Sciatic nerve (tissue), 2 donors: ENCODE data around the gene POLG. TPM values are rescaled to one million over a fixed set of nuclear protein-coding genes. Genes with fewer than 3 reads are reported as not detected.

Experiments
- ATAC-seq: fragments of 200-7000 bp; cut with Tn5 transposase; one replicate; pipeline ENCODE4 v1.9.1; 2020; ENCODE audit warnings: mild to moderate bottlenecking, moderate library complexity
- DNase-seq: peaks from one replicate; pipeline ENCODE4 v3.0.0-alpha.2; 2020; ENCODE audit warnings: low spot score
- intact Hi-C: fragments of 100-400 bp; cut with DNase I; formaldehyde crosslinking; loops from one replicate; pipeline ENCODE4 v1.14.2; 2022
- total RNA-seq: library from RNA; stranded (reverse); fragmentation: NEBNext Ultra II Directional; extraction: Animal tissue kit (Norgen Biotek cat#: 25700); gene quantifications from one replicate; pipeline ENCODE4 v1.2.1, GENCODE V29; 2021
- donor health status: DM: no; HTN: no; CAD: no.
- donor health status: DM: no; HTN: no; CAD: no.

Gene POLG
- total RNA-seq, 1 donor from 2014 or later = 64.3 TPM

GRCh38 chr15:89371228-89372044 is 36.8 kb upstream of the POLG start:
- ATAC-seq (peak; percentile 12), DNase-seq (no peak)
- intact Hi-C loops = no loop called here

GRCh38 chr15:89370978-89371227 is 36.3 kb upstream of the POLG start:
- ATAC-seq = no peak
- intact Hi-C loops = no loop called here
- no peak for DNase-seq

- intact Hi-C loops = no loop called here
- DNase-seq = no peak
- ATAC-seq = no peak
Observed at GRCh38 chr15:89370120-89370977, 35.7 kb upstream of the POLG start.

- no peak for DNase-seq
- ATAC-seq = no peak
- intact Hi-C loops = no loop called here
Observed at GRCh38 chr15:89369341-89369947, 34.8 kb upstream of the POLG start.

- DNase-seq = no peak
- intact Hi-C loops = no loop called here
- ATAC-seq = no peak
Observed at GRCh38 chr15:89368566-89369223, 34.1 kb upstream of the POLG start.

- ATAC-seq = no peak
- intact Hi-C loops = no loop called here
- no peak for DNase-seq
Observed at GRCh38 chr15:89367485-89368451, 33.1 kb upstream of the POLG start.

- intact Hi-C loops = no loop called here
- no peak for ATAC-seq
Observed at GRCh38 chr15:89366656-89367393, 32.2 kb upstream of the POLG start.

GRCh38 chr15:89365462-89366065 is 30.9 kb upstream of the POLG start:
- ATAC-seq (no peak), DNase-seq (no peak)
- intact Hi-C loops = no loop called here

More at GRCh38 chr15:89366656-89367393, 32.2 kb upstream of the POLG start:
- no peak for DNase-seq

GRCh38 chr15:89364741-89365450 is 30.3 kb upstream of the POLG start:
- DNase-seq (no peak), ATAC-seq (no peak)
- intact Hi-C loops = loop anchor here (5.0 kb wide), 1 partner anchor 67 kb away; no protein-coding TSS in a partner anchor

- DNase-seq (no peak), ATAC-seq (no peak)
- intact Hi-C loops = loop anchor here (5.0 kb wide), 1 partner anchor 68 kb away; no protein-coding TSS in a partner anchor
Observed at GRCh38 chr15:89364341-89364740, 29.7 kb upstream of the POLG start.

- DNase-seq (no peak), ATAC-seq (no peak)
- intact Hi-C loops = loop anchor here (5.0 kb wide), 1 partner anchor 69 kb away; no protein-coding TSS in a partner anchor
Observed at GRCh38 chr15:89363770-89364169, 29.1 kb upstream of the POLG start.

GRCh38 chr15:89363133-89363532 is 28.5 kb upstream of the POLG start:
- ATAC-seq = no peak
- intact Hi-C loops = loop anchor here (5.0 kb wide), 1 partner anchor 69 kb away; no protein-coding TSS in a partner anchor

GRCh38 chr15:89362203-89363101 is 27.8 kb upstream of the POLG start:
- no peak for DNase-seq
- intact Hi-C loops = loop anchor here (5.0 kb wide), 1 partner anchor 70 kb away; no protein-coding TSS in a partner anchor
- no peak for ATAC-seq

More at GRCh38 chr15:89363133-89363532, 28.5 kb upstream of the POLG start:
- no peak for DNase-seq

- ATAC-seq (peak; percentile 56), DNase-seq (peak; percentile 84)
- intact Hi-C loops = loop anchor here (5.0 kb wide), 1 partner anchor 71 kb away; no protein-coding TSS in a partner anchor
Observed at GRCh38 chr15:89361451-89362202, 27.0 kb upstream of the POLG start.
